H1 (cell line): ENCODE data around the gene KIF26B. TPM values are rescaled to one million over a fixed set of nuclear protein-coding genes. Genes with fewer than 3 reads are reported as not detected.

Experiments
- CHD7 ChIP-seq: fragments of 300-600 bp; sonication (generic); IDR thresholded peaks from 2 replicates; pipeline ENCODE4 v1.7.1; 2012; ENCODE audit warnings: low read length, moderate library complexity, mild to moderate bottlenecking, inconsistent platforms; ENCODE audit not compliant: insufficient replicate concordance
- CTBP2 ChIP-seq: IDR thresholded peaks from 2 replicates; pipeline ENCODE4 v1.7.0; 2011; ENCODE audit warnings: borderline replicate concordance, mild to moderate bottlenecking, moderate library complexity, mixed read lengths, low read length; ENCODE audit not compliant: insufficient read depth, insufficient read length
- FOSL1 ChIP-seq: IDR thresholded peaks from 2 replicates; pipeline ENCODE4 v1.6.1; 2011; ENCODE audit warnings: mild to moderate bottlenecking, low read depth, low read length, moderate library complexity; ENCODE audit not compliant: insufficient read depth
- POLR2A ChIP-seq, 2 experiments: IDR thresholded peaks; 1 replicate in 1 of 2; 2 replicates in 1 of 2; pipeline ENCODE4 v1.6.1; 2011; ENCODE audit warnings: low read depth in 2 of 2, low read length in 2 of 2, mild to moderate bottlenecking in 2 of 2; ENCODE audit errors: control extremely low read depth in 1 of 2
- TAF1 ChIP-seq: IDR thresholded peaks from 2 replicates; pipeline ENCODE4 v1.6.1; 2011; ENCODE audit warnings: mild to moderate bottlenecking, low read depth, low read length
- YY1 ChIP-seq: IDR thresholded peaks from 2 replicates; pipeline ENCODE4 v1.6.1; 2011; ENCODE audit warnings: low read depth, mild to moderate bottlenecking, low read length
- polyA plus RNA-seq, 7 experiments: library from polyadenylated mRNA; depleted of rRNA in 3 of 7; stranded (reverse) in 5 of 7; unstranded in 2 of 7; fragments of >200 nt in 5 of 7; fragments of 200-250 nt in 2 of 7; gene quantifications; 1 replicate in 5 of 7; 2 replicates in 1 of 7; 4 replicates in 1 of 7; pipeline versions ENCODE4 v1.2.1 to v1.2.3, GENCODE V29; 2011 to 2013; ENCODE audit warnings: missing spikeins in 2 of 7, mixed read lengths in 2 of 7
- total RNA-seq: library from RNA; stranded (reverse); fragmentation: NEBNext Ultra II Directional; extraction: Animal tissue kit (Norgen Biotek cat#: 25700); gene quantifications from 2 replicates; pipeline ENCODE4 v1.2.1, GENCODE V29; 2021

The KIF26B gene
- total and polyA plus RNA-seq, 2 of the 8 experiments (the other 6 are each of a cell fraction or from before 2014, with no cell fraction given): 0.06 to 0.28 TPM

DNA sequence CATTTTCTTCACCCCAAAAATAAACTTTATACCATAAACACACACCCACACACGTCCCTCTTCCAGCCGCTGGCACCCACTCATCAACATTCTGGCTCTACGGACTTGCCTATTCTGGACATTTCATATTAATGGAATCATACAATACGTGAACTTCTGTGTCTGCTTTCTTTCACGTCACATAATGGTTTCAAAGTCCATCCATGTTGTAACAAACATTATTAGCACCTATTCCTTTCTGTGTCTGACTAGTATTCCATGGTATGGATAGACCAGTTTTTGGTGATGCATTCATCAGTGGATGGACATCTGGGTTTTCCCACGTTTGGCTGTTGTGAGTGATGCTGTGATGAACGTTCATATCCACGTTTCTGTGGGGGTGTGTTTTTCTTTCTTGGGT, 323.2 kb downstream of the KIF26B start (continued):
- TF ChIP-seq CHD7: no peak
- no peak for TF ChIP-seq TAF1
- no peak for TF ChIP-seq POLR2A (IDR thresholded peaks at IDR 0.05; ENCODE audit: control extremely low read depth in 1 of 2, low read depth in 2 of 2, low read length in 2 of 2)
- TF ChIP-seq YY1: no peak
- no peak for TF ChIP-seq FOSL1
- TF ChIP-seq CTBP2: no peak
